ENCODE data around the gene ZC2HC1B. TPM values are rescaled to one million over a fixed set of nuclear protein-coding genes. Genes with fewer than 3 reads are reported as not detected.

Gene ZC2HC1B
- total RNA-seq, 1 donor from 2014 or later, result not detected

GRCh38 chr6:143959927-143960326 is 95.7 kb downstream of the ZC2HC1B start:
- DNase-seq, result no peak
- no peaks in the 10 kb centered on the region for H3K27me3 ChIP-seq (ENCODE audit: low read depth)
- H3K9me3 ChIP-seq (replicated peaks), result no peaks in the 10 kb centered on the region
- H3K4me1 ChIP-seq, result peaks cover 39% of the 10 kb centered on the region
- H3K4me3 ChIP-seq, result no peak overlapping the region
- TF ChIP-seq, protein P1, sequence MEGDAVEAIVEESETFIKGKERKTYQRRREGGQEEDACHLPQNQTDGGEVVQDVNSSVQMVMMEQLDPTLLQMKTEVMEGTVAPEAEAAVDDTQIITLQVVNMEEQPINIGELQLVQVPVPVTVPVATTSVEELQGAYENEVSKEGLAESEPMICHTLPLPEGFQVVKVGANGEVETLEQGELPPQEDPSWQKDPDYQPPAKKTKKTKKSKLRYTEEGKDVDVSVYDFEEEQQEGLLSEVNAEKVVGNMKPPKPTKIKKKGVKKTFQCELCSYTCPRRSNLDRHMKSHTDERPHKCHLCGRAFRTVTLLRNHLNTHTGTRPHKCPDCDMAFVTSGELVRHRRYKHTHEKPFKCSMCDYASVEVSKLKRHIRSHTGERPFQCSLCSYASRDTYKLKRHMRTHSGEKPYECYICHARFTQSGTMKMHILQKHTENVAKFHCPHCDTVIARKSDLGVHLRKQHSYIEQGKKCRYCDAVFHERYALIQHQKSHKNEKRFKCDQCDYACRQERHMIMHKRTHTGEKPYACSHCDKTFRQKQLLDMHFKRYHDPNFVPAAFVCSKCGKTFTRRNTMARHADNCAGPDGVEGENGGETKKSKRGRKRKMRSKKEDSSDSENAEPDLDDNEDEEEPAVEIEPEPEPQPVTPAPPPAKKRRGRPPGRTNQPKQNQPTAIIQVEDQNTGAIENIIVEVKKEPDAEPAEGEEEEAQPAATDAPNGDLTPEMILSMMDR (IDR thresholded peaks at IDR 0.05; ENCODE audit: borderline replicate concordance), result no peak
- intact Hi-C loops (cut with micrococcal nuclease), result no loop called here
- H3K36me3 ChIP-seq, result no peaks in the 10 kb centered on the region
- no peak overlapping the region for H3K27ac ChIP-seq (replicated peaks)

GRCh38 chr6:143961066-143961465 is 96.8 kb downstream of the ZC2HC1B start:
- TF ChIP-seq, protein P1 (IDR thresholded peaks at IDR 0.05; ENCODE audit: borderline replicate concordance), result no peak
- H3K27ac ChIP-seq (replicated peaks), result no peak overlapping the region
- intact Hi-C loops (cut with micrococcal nuclease), result no loop called here
- H3K4me1 ChIP-seq, result peaks cover 43% of the 10 kb centered on the region
- no peaks in the 10 kb centered on the region for H3K9me3 ChIP-seq (replicated peaks)
- H3K4me3 ChIP-seq, result no peak overlapping the region
- no peaks in the 10 kb centered on the region for H3K27me3 ChIP-seq (ENCODE audit: low read depth)
- no peak for DNase-seq
- no peaks in the 10 kb centered on the region for H3K36me3 ChIP-seq

- intact Hi-C loops (cut with micrococcal nuclease), result no loop called here
- no peak for DNase-seq
- Histone ChIP-seq H3K4me1 (peaks cover 43% of the 10 kb centered on the region), H3K36me3 (no peaks in the 10 kb centered on the region), H3K9me3 (replicated peaks) (no peaks in the 10 kb centered on the region), H3K27ac (replicated peaks) (peak overlapping the region; percentile 43), H3K4me3 (no peak overlapping the region), H3K27me3 (ENCODE audit: low read depth) (no peaks in the 10 kb centered on the region)
- TF ChIP-seq, protein P1 (IDR thresholded peaks at IDR 0.05; ENCODE audit: borderline replicate concordance), result peak; percentile 51
Measured at GRCh38 chr6:143961886-143962878, 97.9 kb downstream of the ZC2HC1B start.

DNA sequence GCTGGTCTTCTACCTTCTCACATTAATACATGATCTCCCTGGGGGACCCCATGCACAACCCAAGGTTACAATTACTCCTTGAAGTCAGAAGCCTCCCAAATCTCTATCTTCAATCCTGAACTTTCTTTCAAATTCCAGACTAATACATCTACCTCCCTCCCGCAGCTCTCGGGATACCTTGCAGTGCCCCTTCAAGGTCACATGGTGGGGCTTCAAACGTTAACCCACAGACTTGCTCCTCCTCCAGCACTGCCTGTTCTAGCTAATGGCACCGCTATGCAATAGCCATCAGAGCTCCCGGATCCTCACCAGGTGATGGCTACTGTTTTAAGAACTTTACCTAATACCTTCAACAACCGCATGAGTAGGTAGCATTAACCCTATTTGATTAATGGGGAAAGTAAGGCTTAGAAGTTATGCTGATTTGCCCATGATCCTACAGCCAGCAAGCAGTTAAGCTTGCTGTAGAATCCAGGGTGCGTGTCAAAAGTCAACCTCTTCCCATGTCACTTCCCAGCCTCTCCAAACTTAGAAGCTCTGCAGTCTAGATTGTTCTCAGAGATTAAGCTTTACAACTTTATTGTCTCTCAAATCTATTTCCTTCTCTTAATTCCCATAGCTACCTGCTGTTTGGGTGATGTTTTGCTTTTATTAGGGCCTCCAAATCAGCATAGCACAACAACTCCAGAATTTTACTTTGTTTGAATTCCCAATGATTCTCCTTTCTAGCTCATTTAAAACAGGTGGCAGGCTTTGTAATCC is 99.1 kb downstream of the ZC2HC1B start:
- intact Hi-C loops (cut with micrococcal nuclease), result no loop called here
- Histone ChIP-seq H3K4me1 (peaks cover 52% of the 10 kb centered on the region), H3K4me3 (no peak overlapping the region), H3K9me3 (replicated peaks) (no peaks in the 10 kb centered on the region), H3K27me3 (ENCODE audit: low read depth) (no peaks in the 10 kb centered on the region), H3K36me3 (no peaks in the 10 kb centered on the region), H3K27ac (replicated peaks) (peak overlapping the region; percentile 43)
- no peak for DNase-seq
- TF ChIP-seq, protein P1 (IDR thresholded peaks at IDR 0.05; ENCODE audit: borderline replicate concordance), result no peak

GRCh38 chr6:143964674-143965081 is 100.4 kb downstream of the ZC2HC1B start:
- DNase-seq, result no peak
- TF ChIP-seq, protein P1 (IDR thresholded peaks at IDR 0.05; ENCODE audit: borderline replicate concordance), result no peak
- Histone ChIP-seq H3K36me3 (no peaks in the 10 kb centered on the region), H3K9me3 (replicated peaks) (no peaks in the 10 kb centered on the region), H3K4me1 (peaks cover 58% of the 10 kb centered on the region), H3K4me3 (no peak overlapping the region), H3K27ac (replicated peaks) (peak overlapping the region; percentile 43), H3K27me3 (ENCODE audit: low read depth) (no peaks in the 10 kb centered on the region)
- intact Hi-C loops (cut with micrococcal nuclease), result no loop called here
